ENCODE results near the gene GIMAP1.
A peak's percentile ranks its signal among the peaks of the same experiment; 100 is the strongest.

Gene GIMAP1

GRCh38 chr7:150685219-150686029, 31.0 kb upstream of the GIMAP1 start, which contains the start of gene GIMAP2:
Gene GIMAP2, plus strand, starts transcription at chr7:150685706. Its CDS starts 1,354 bp downstream, at chr7:150687060.
- Histone ChIP-seq H3K9me3 (no peaks in the 10 kb centered on the region), H3K27me3 (no peaks in the 10 kb centered on the region), H3K4me3 (ENCODE audit: low read depth in 1 of 2, low read length in 1 of 2) (peak within 1 kb of the TSS; percentile 61 to 80), H3K4me1 (ENCODE audit: control insufficient read depth in 1 of 2, insufficient read depth in 1 of 2, low read depth in 1 of 2, low read length in 1 of 2) (peaks cover 16 to 24% of the 10 kb centered on the region in 2 experiments), H3K27ac (peak within 1 kb of the TSS; percentile 70), H3K36me3 (peaks cover 9% of the 10 kb centered on the region)
- TF ChIP-seq, protein P1, sequence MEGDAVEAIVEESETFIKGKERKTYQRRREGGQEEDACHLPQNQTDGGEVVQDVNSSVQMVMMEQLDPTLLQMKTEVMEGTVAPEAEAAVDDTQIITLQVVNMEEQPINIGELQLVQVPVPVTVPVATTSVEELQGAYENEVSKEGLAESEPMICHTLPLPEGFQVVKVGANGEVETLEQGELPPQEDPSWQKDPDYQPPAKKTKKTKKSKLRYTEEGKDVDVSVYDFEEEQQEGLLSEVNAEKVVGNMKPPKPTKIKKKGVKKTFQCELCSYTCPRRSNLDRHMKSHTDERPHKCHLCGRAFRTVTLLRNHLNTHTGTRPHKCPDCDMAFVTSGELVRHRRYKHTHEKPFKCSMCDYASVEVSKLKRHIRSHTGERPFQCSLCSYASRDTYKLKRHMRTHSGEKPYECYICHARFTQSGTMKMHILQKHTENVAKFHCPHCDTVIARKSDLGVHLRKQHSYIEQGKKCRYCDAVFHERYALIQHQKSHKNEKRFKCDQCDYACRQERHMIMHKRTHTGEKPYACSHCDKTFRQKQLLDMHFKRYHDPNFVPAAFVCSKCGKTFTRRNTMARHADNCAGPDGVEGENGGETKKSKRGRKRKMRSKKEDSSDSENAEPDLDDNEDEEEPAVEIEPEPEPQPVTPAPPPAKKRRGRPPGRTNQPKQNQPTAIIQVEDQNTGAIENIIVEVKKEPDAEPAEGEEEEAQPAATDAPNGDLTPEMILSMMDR (IDR thresholded peaks at IDR 0.05): no peak

- H3K4me1 ChIP-seq (ENCODE audit: control insufficient read depth in 1 of 2, insufficient read depth in 1 of 2, low read depth in 1 of 2, low read length in 1 of 2): peaks cover 16 to 24% of the 10 kb centered on the region in 2 experiments
- peak overlapping the region; percentile 70 for H3K27ac ChIP-seq
- H3K27me3 ChIP-seq: no peaks in the 10 kb centered on the region
- H3K4me3 ChIP-seq (ENCODE audit: low read depth in 1 of 2, low read length in 1 of 2): peak overlapping the region; percentile 61 to 80
- H3K9me3 ChIP-seq: no peaks in the 10 kb centered on the region
- H3K36me3 ChIP-seq: peaks cover 9% of the 10 kb centered on the region
- TF ChIP-seq, protein P1 (IDR thresholded peaks at IDR 0.05): no peak
Observed at GRCh38 chr7:150686030-150686631, 30.3 kb upstream of the GIMAP1 start.

GRCh38 chr7:150688630-150689029, 27.8 kb upstream of the GIMAP1 start:
- Histone ChIP-seq H3K4me1 (ENCODE audit: control insufficient read depth in 1 of 2, insufficient read depth in 1 of 2, low read depth in 1 of 2, low read length in 1 of 2) (peaks cover 16 to 24% of the 10 kb centered on the region in 2 experiments), H3K27me3 (no peaks in the 10 kb centered on the region), H3K9me3 (no peaks in the 10 kb centered on the region), H3K27ac (no peak overlapping the region), H3K4me3 (ENCODE audit: low read depth in 1 of 2, low read length in 1 of 2) (no peak overlapping the region), H3K36me3 (peaks cover 9% of the 10 kb centered on the region)
- TF ChIP-seq, protein P1 (IDR thresholded peaks at IDR 0.05): no peak

- H3K36me3 ChIP-seq: no peaks in the 10 kb centered on the region
- no peaks in the 10 kb centered on the region for H3K27me3 ChIP-seq
- no peak overlapping the region for H3K27ac ChIP-seq
- no peaks in the 10 kb centered on the region for H3K9me3 ChIP-seq
- TF ChIP-seq, protein P1 (IDR thresholded peaks at IDR 0.05): no peak
- no peaks in the 10 kb centered on the region for H3K4me1 ChIP-seq (ENCODE audit: control insufficient read depth in 1 of 2, insufficient read depth in 1 of 2, low read depth in 1 of 2, low read length in 1 of 2)
- no peak overlapping the region for H3K4me3 ChIP-seq (ENCODE audit: low read depth in 1 of 2, low read length in 1 of 2)
Observed at GRCh38 chr7:150695654-150696053, 20.8 kb upstream of the GIMAP1 start.

- Histone ChIP-seq H3K4me1 (ENCODE audit: control insufficient read depth in 1 of 2, insufficient read depth in 1 of 2, low read depth in 1 of 2, low read length in 1 of 2) (no peaks in the 10 kb centered on the region), H3K27me3 (no peaks in the 10 kb centered on the region), H3K9me3 (peaks cover 10% of the 10 kb centered on the region), H3K27ac (no peak overlapping the region), H3K36me3 (no peaks in the 10 kb centered on the region), H3K4me3 (ENCODE audit: low read depth in 1 of 2, low read length in 1 of 2) (no peak overlapping the region)
- TF ChIP-seq, protein P1 (IDR thresholded peaks at IDR 0.05): no peak
Observed at GRCh38 chr7:150703209-150703608, 13.2 kb upstream of the GIMAP1 start.
